Activated naive CD8-positive, alpha-beta T cell treated with anti-CD3 and anti-CD28 coated beads, Interleukin-2, amount 10 ng/mL, durations not matched to agents 7 days and 5 days (primary cell): ENCODE measurements around the gene TMPRSS3. TPM values are rescaled to one million over a fixed set of nuclear protein-coding genes. Genes with fewer than 3 reads are reported as not detected.

Experiments
- ATAC-seq: fragments of 150-1000 bp; cut with Tn5 transposase; one replicate; pipeline ENCODE4 v1.10.0; 2021; ENCODE audit warnings: low read depth, moderate library complexity
- POLR2A ChIA-PET: fragments of 350-600 bp; sonication (Branson Sonifier 250); formaldehyde crosslinking; loops from one replicate; lab custom pipeline; 2021; ENCODE audit warnings: antibody characterized with exemption; lab: Charles Lee
- DNase-seq: peaks from one replicate; pipeline ENCODE4 v3.0.0; 2021
- H3K27ac Mint-ChIP-seq: one replicate; pipeline ENCODE4 v1.8.0; 2022; ENCODE audit warnings: mild to moderate bottlenecking, mixed read lengths
- H3K27me3 Mint-ChIP-seq: one replicate; pipeline ENCODE4 v1.8.0; 2022; ENCODE audit warnings: mild to moderate bottlenecking, moderate library complexity, mixed read lengths
- H3K36me3 Mint-ChIP-seq: one replicate; pipeline ENCODE4 v1.8.0; 2021; ENCODE audit warnings: mild to moderate bottlenecking, mixed read lengths
- H3K4me1 Mint-ChIP-seq: one replicate; pipeline ENCODE4 v1.8.0; 2021; ENCODE audit warnings: mixed read lengths
- H3K4me3 Mint-ChIP-seq: one replicate; pipeline ENCODE4 v1.8.0; 2022; ENCODE audit warnings: mild to moderate bottlenecking, moderate library complexity, mixed read lengths
- H3K9me3 Mint-ChIP-seq: one replicate; pipeline ENCODE4 v1.8.0; 2021; ENCODE audit warnings: mixed read lengths
- total RNA-seq, 2 experiments: library from RNA; stranded (reverse); gene quantifications; one replicate each; pipeline ENCODE4 v1.2.3, GENCODE V29; 2021

Gene TMPRSS3
- total RNA-seq, 2 experiments from 2014 or later: 7.8 to 10.7 TPM

- POLR2A ChIA-PET: interaction anchor here (1.8 kb wide), 1 partner anchor 32 kb away, joined by 4 read pairs; the partner anchor contains the start of gene UBASH3A
- no peak overlapping the region for H3K4me3 Mint-ChIP-seq
- peaks cover 47% of the 10 kb centered on the region for H3K4me1 Mint-ChIP-seq
- ATAC-seq (no peak), DNase-seq (no peak)
- H3K27me3 Mint-ChIP-seq: no peaks in the 10 kb centered on the region
- peaks cover 92% of the 10 kb centered on the region for H3K36me3 Mint-ChIP-seq
- H3K27ac Mint-ChIP-seq: no peak overlapping the region
- peaks cover 10% of the 10 kb centered on the region for H3K9me3 Mint-ChIP-seq
Observed at GRCh38 chr21:42435833-42436232, 40.0 kb upstream of the TMPRSS3 start.

GRCh38 chr21:42435401-42435800, 39.5 kb upstream of the TMPRSS3 start:
- H3K36me3 Mint-ChIP-seq: peaks cover 91% of the 10 kb centered on the region
- peaks cover 10% of the 10 kb centered on the region for H3K9me3 Mint-ChIP-seq
- DNase-seq (no peak), ATAC-seq (no peak)
- POLR2A ChIA-PET: interaction anchor here (1.8 kb wide), 1 partner anchor 32 kb away, joined by 4 read pairs; the partner anchor contains the start of gene UBASH3A
- no peak overlapping the region for H3K4me3 Mint-ChIP-seq
- H3K4me1 Mint-ChIP-seq: peaks cover 47% of the 10 kb centered on the region
- H3K27ac Mint-ChIP-seq: no peak overlapping the region
- H3K27me3 Mint-ChIP-seq: no peaks in the 10 kb centered on the region

- POLR2A ChIA-PET: interaction anchor here (1.8 kb wide), 1 partner anchor 31 kb away, joined by 4 read pairs; the partner anchor contains the start of gene UBASH3A
- Mint-ChIP-seq H3K36me3 (peaks cover 90% of the 10 kb centered on the region), H3K4me3 (no peak overlapping the region)
Observed at GRCh38 chr21:42434884-42435283, 39.0 kb upstream of the TMPRSS3 start.

DNA sequence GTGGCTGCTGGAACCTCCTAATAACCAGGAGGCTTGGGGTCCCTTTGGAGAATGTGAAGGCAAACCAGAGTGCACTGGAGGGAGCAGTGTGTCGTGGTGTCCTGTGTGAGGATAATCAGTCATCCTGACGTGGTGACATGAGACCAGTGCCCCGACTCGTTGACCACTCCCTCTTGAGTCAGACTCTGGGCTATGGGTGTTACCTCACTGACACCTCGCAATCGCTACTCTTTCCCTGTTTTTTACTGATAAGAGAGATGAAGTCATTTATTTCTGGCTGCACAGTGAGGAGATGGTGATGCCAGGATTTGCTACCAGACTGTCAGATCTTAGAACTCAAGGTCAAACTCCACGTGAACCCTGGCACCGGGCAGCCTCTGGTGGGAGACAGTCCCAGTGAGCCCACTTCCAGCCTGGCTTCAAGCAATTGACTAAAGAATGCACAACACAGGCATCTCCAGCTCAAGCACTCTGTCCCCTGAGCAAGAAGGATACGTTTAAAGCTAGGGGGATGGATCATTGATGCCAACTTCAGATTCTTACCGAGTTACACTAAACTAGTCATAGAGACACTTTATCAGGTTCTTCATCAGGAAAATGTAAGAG, 38.2 kb upstream of the TMPRSS3 start:
- Mint-ChIP-seq H3K36me3 (peaks cover 89% of the 10 kb centered on the region), H3K4me3 (no peak overlapping the region), H3K27ac (peak overlapping the region; percentile 11), H3K9me3 (peaks cover 10% of the 10 kb centered on the region), H3K27me3 (no peaks in the 10 kb centered on the region), H3K4me1 (peaks cover 36% of the 10 kb centered on the region)
- no peak for DNase-seq
- no peak for ATAC-seq
- POLR2A ChIA-PET: interaction anchor here (1.8 kb wide), 1 partner anchor 30 kb away, joined by 4 read pairs; the partner anchor contains the start of gene UBASH3A

More at GRCh38 chr21:42434884-42435283, 39.0 kb upstream of the TMPRSS3 start:
- peaks cover 44% of the 10 kb centered on the region for H3K4me1 Mint-ChIP-seq
- H3K27ac Mint-ChIP-seq: peak overlapping the region; percentile 60
- DNase-seq (no peak), ATAC-seq (no peak)
- H3K27me3 Mint-ChIP-seq: no peaks in the 10 kb centered on the region
- peaks cover 10% of the 10 kb centered on the region for H3K9me3 Mint-ChIP-seq

GRCh38 chr21:42432695-42433094, 36.8 kb upstream of the TMPRSS3 start:
- Mint-ChIP-seq H3K4me1 (peaks cover 28% of the 10 kb centered on the region), H3K27me3 (no peaks in the 10 kb centered on the region), H3K27ac (no peak overlapping the region), H3K36me3 (peaks cover 89% of the 10 kb centered on the region), H3K9me3 (peaks cover 10% of the 10 kb centered on the region), H3K4me3 (no peak overlapping the region)
- no peak for DNase-seq
- POLR2A ChIA-PET: interaction anchor here (0.6 kb wide), 1 partner anchor 123 kb away, joined by 3 read pairs; no protein-coding TSS in a partner anchor
- ATAC-seq: no peak

- Mint-ChIP-seq H3K9me3 (peaks cover 10% of the 10 kb centered on the region), H3K27ac (no peak overlapping the region), H3K27me3 (no peaks in the 10 kb centered on the region), H3K36me3 (peaks cover 91% of the 10 kb centered on the region), H3K4me1 (peaks cover 35% of the 10 kb centered on the region), H3K4me3 (no peak overlapping the region)
- ATAC-seq: no peak
- DNase-seq: no peak
- POLR2A ChIA-PET: no interaction called here
Observed at GRCh38 chr21:42431196-42431595, 35.3 kb upstream of the TMPRSS3 start.

- H3K4me3 Mint-ChIP-seq: no peak overlapping the region
- H3K27ac Mint-ChIP-seq: no peak overlapping the region
- DNase-seq (no peak), ATAC-seq (no peak)
- H3K36me3 Mint-ChIP-seq: peaks cover 89% of the 10 kb centered on the region
- no peaks in the 10 kb centered on the region for H3K27me3 Mint-ChIP-seq
- POLR2A ChIA-PET: interaction anchor here (2.1 kb wide), 1 partner anchor 27 kb away, joined by 6 read pairs; the partner anchor contains the start of gene UBASH3A
- H3K4me1 Mint-ChIP-seq: peaks cover 38% of the 10 kb centered on the region
- peaks cover 10% of the 10 kb centered on the region for H3K9me3 Mint-ChIP-seq
Observed at GRCh38 chr21:42430521-42430920, 34.7 kb upstream of the TMPRSS3 start.

DNA sequence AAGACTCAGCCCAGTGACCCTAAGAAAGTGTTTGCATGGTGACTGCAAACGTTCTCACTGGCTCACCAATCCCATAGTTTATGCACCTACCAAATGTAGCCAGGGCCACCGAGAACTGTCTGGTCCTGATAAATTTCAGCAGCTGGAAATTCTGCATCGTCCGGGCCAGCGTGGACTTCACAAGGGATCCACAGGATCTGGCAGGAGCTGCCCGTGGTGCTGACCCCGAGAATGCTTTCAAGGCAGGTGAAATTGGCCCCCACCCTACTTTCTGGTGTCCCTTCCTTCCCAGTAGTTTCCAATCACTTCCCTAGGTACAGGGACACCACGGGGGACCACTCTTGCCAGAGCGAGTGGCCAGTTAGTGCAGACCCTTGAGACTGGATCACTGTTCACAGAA, 34.0 kb upstream of the TMPRSS3 start:
- Mint-ChIP-seq H3K4me3 (no peak overlapping the region), H3K9me3 (peaks cover 8% of the 10 kb centered on the region), H3K27me3 (no peaks in the 10 kb centered on the region), H3K27ac (no peak overlapping the region), H3K36me3 (peaks cover 82% of the 10 kb centered on the region), H3K4me1 (peaks cover 38% of the 10 kb centered on the region)
- ATAC-seq (no peak), DNase-seq (no peak)
- POLR2A ChIA-PET: interaction anchor here (2.1 kb wide), 1 partner anchor 26 kb away, joined by 6 read pairs; the partner anchor contains the start of gene UBASH3A

DNA sequence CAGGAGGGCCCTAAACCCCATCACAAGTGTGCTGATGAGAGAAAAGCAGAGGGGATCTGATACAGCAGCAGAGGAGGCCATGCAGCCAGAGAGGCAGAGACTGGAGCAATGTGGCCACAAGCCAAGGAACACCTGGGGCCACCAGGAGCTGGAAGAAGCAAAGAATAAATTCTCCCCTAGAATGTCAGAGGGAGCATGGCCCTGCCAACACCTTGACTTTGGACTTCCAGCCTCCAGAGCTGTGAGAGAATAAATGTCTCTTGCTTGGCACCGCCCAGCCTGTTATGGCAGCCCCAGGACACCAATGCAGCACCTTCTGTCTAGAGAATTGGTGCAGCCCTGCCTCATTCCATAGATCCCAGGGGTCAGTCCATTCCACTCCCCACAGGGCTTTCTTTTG, 33.2 kb upstream of the TMPRSS3 start:
- Mint-ChIP-seq H3K27ac (no peak overlapping the region), H3K9me3 (peaks cover 8% of the 10 kb centered on the region), H3K36me3 (peaks cover 77% of the 10 kb centered on the region), H3K27me3 (no peaks in the 10 kb centered on the region), H3K4me1 (peaks cover 38% of the 10 kb centered on the region), H3K4me3 (no peak overlapping the region)
- POLR2A ChIA-PET: interaction anchor here (0.9 to 2.1 kb wide), 2 partner anchors 13 to 26 kb away, joined by 3 to 6 read pairs; partner anchors contain the start of gene UBASH3A
- ATAC-seq: no peak
- DNase-seq: no peak

DNA sequence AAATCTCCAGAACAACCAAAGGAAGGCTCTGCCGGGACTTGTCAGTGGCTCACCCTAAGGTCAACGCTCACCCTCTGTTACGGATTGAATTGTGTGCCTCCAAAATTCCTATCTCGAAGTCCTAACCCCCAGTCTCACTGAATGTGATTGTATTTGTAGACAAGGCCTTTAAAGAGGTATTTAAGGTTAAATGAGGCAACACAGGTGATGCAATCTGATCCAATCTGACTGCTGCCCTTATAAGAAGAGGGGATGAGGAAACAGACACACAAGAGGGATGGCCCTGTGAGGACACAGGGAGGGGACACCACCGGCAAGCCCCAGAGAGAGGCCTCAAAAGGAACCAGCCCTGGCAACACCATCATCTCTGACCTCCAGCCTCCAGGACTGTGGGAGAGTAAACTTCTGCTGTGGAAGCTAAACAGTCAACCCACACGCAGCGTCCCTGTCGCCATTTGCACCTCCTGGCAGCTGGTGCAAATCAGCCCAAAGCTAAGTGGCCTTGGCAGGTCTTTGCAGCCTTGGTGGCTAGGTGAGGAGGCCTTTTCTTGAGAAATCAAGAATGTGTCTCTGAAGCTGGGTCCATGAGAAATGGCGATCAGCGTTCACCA, 32.1 kb upstream of the TMPRSS3 start:
- H3K27me3 Mint-ChIP-seq: no peaks in the 10 kb centered on the region
- DNase-seq: no peak
- no peak overlapping the region for H3K4me3 Mint-ChIP-seq
- H3K36me3 Mint-ChIP-seq: peaks cover 74% of the 10 kb centered on the region
- peaks cover 8% of the 10 kb centered on the region for H3K9me3 Mint-ChIP-seq
- H3K27ac Mint-ChIP-seq: no peak overlapping the region
- POLR2A ChIA-PET: interaction anchor here (12.9 kb wide), 1 partner anchor 24 kb away, joined by 182 read pairs; the partner anchor contains the start of gene UBASH3A
- no peak for ATAC-seq
- peaks cover 45% of the 10 kb centered on the region for H3K4me1 Mint-ChIP-seq

DNA sequence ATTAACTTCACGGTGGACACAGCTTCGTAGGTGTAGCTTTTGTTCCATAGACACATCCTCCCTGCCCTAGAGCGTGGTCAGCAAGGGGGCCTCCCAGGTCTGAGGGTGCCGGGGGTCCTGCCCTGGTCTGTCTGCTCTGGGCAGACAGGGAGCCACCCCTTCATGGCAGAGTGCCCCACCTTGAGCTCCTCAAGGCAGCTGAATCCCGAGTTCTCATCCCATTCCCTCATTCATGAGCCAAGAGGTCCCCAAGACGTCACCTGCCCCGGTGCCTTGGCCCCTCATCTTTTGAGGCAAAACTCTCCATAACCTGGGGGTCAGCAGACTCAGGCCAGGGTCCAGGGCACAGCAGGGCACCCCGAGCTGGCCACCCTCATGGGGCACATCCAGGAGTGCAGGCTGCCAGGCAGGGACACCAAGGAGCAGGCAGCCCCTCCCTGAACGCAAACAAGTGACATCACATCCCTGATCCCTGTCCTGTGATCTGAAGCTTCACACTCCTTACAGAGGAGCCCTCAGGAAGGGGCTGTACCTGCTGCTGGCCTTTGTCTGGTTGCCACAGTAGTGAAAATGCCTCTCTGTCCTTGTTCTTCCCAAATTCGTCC, 31.1 kb upstream of the TMPRSS3 start:
- POLR2A ChIA-PET: interaction anchor here (0.7 to 12.9 kb wide), 3 partner anchors 15 to 33 kb away, joined by 3 to 182 read pairs (median 4); partner anchors contain the start of gene UBASH3A
- H3K27me3 Mint-ChIP-seq: no peaks in the 10 kb centered on the region
- no peak overlapping the region for H3K4me3 Mint-ChIP-seq
- peak overlapping the region; percentile 11 for H3K27ac Mint-ChIP-seq
- H3K36me3 Mint-ChIP-seq: peaks cover 71% of the 10 kb centered on the region
- peaks cover 1% of the 10 kb centered on the region for H3K9me3 Mint-ChIP-seq
- H3K4me1 Mint-ChIP-seq: peaks cover 47% of the 10 kb centered on the region
- no peak for ATAC-seq
- DNase-seq: no peak

DNA sequence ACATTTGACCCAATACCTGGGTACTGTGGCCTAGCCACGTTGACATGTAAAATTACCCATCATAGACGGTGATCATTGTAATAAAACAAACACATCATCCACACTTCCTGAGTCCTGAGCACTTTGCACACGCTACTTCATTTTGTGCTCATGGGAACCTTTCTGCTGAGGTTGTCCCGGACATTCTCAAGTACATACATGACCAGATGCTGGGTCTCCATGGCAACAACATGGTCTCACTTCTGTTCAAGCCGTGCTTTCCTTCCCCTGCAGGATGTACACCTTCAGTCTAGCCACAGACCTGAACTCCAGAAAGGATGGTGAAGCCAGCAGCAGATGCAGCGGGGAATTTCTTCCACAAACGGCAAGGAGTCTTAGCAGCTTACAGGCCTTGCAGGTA, 30.6 kb upstream of the TMPRSS3 start:
- Mint-ChIP-seq H3K4me3 (peak overlapping the region; percentile 69), H3K27ac (peak overlapping the region; percentile 43), H3K36me3 (peaks cover 71% of the 10 kb centered on the region), H3K4me1 (peaks cover 52% of the 10 kb centered on the region), H3K9me3 (peaks cover under 1% of the 10 kb centered on the region), H3K27me3 (no peaks in the 10 kb centered on the region)
- ATAC-seq: no peak
- POLR2A ChIA-PET: interaction anchor here (0.7 to 12.9 kb wide), 4 partner anchors 10 to 33 kb away, joined by 3 to 182 read pairs (median 4); partner anchors contain the start of gene UBASH3A
- no peak for DNase-seq

GRCh38 chr21:42425591-42425990, 29.7 kb upstream of the TMPRSS3 start:
- H3K9me3 Mint-ChIP-seq: no peaks in the 10 kb centered on the region
- H3K27ac Mint-ChIP-seq: peak overlapping the region; percentile 91
- peaks cover 61% of the 10 kb centered on the region for H3K4me1 Mint-ChIP-seq
- DNase-seq: peak; percentile 33
- H3K36me3 Mint-ChIP-seq: peaks cover 72% of the 10 kb centered on the region
- H3K27me3 Mint-ChIP-seq: no peaks in the 10 kb centered on the region
- peak; percentile 46 for ATAC-seq
- peak overlapping the region; percentile 69 for H3K4me3 Mint-ChIP-seq
- POLR2A ChIA-PET: interaction anchor here (0.6 to 12.9 kb wide), 9 partner anchors 8 to 64 kb away, joined by 3 to 182 read pairs (median 3); partner anchors contain the start of gene UBASH3A
